ENCODE measurements around the gene NXPH3.

Gene NXPH3

GRCh38 chr17:49588312-49588711 lies 12.6 kb downstream of the NXPH3 start:
- FAIRE-seq (no peak), DNase-seq (ENCODE audit: insufficient read length, low spot score) (no peak)
- no peak for TF ChIP-seq CTCF (IDR thresholded peaks at IDR 0.05; ENCODE audit: insufficient read depth, missing control alignments)

GRCh38 chr17:49588726-49589576 lies 13.3 kb downstream of the NXPH3 start:
- FAIRE-seq (no peak), DNase-seq (ENCODE audit: insufficient read length, low spot score) (no peak)
- TF ChIP-seq CTCF (IDR thresholded peaks at IDR 0.05; ENCODE audit: insufficient read depth, missing control alignments): no peak

GRCh38 chr17:49589577-49589927 lies 13.9 kb downstream of the NXPH3 start:
- TF ChIP-seq CTCF (IDR thresholded peaks at IDR 0.05; ENCODE audit: insufficient read depth, missing control alignments): no peak
- FAIRE-seq: no peak
- no peak for DNase-seq (ENCODE audit: insufficient read length, low spot score)

GRCh38 chr17:49590874-49591273 lies 15.2 kb downstream of the NXPH3 start:
- no peak for FAIRE-seq
- no peak for DNase-seq (ENCODE audit: insufficient read length, low spot score)
- no peak for TF ChIP-seq CTCF (IDR thresholded peaks at IDR 0.05; ENCODE audit: insufficient read depth, missing control alignments)

- no peak for TF ChIP-seq CTCF (IDR thresholded peaks at IDR 0.05; ENCODE audit: insufficient read depth, missing control alignments)
- DNase-seq (ENCODE audit: insufficient read length, low spot score): no peak
- no peak for FAIRE-seq
Measured at GRCh38 chr17:49592263-49592662, 16.6 kb downstream of the NXPH3 start.

- FAIRE-seq: no peak
- no peak for DNase-seq (ENCODE audit: insufficient read length, low spot score)
- no peak for TF ChIP-seq CTCF (IDR thresholded peaks at IDR 0.05; ENCODE audit: insufficient read depth, missing control alignments)
Measured at GRCh38 chr17:49595328-49595727, 19.7 kb downstream of the NXPH3 start.

- no peak for TF ChIP-seq CTCF (IDR thresholded peaks at IDR 0.05; ENCODE audit: insufficient read depth, missing control alignments)
- DNase-seq (ENCODE audit: insufficient read length, low spot score) (no peak), FAIRE-seq (no peak)
Measured at GRCh38 chr17:49595980-49596379, 20.3 kb downstream of the NXPH3 start.
